Lower leg skin (tissue), 3 donors: Measurements from ENCODE around the gene SNX5.

Experiments
- POLR2A ChIP-seq, 2 donors: fragments of 450-650 bp; IDR thresholded peaks; one replicate each; pipeline ENCODE4 v1.6.1; 2016 to 2017; ENCODE audit warnings: antibody characterized with exemption in 2 of 2, mild to moderate bottlenecking in 1 of 2, moderate library complexity in 1 of 2
- TF ChIP-seq, protein P1 (sequence below), 3 donors: fragments of 450-650 bp; IDR thresholded peaks; one replicate each; pipeline ENCODE4 v1.5.1; 2016; ENCODE audit warnings: antibody characterized with exemption in 3 of 3, mild to moderate bottlenecking in 3 of 3, moderate library complexity in 2 of 3

- TF ChIP-seq POLR2A (IDR thresholded peaks at IDR 0.05) = no peak
- TF ChIP-seq, protein P1, sequence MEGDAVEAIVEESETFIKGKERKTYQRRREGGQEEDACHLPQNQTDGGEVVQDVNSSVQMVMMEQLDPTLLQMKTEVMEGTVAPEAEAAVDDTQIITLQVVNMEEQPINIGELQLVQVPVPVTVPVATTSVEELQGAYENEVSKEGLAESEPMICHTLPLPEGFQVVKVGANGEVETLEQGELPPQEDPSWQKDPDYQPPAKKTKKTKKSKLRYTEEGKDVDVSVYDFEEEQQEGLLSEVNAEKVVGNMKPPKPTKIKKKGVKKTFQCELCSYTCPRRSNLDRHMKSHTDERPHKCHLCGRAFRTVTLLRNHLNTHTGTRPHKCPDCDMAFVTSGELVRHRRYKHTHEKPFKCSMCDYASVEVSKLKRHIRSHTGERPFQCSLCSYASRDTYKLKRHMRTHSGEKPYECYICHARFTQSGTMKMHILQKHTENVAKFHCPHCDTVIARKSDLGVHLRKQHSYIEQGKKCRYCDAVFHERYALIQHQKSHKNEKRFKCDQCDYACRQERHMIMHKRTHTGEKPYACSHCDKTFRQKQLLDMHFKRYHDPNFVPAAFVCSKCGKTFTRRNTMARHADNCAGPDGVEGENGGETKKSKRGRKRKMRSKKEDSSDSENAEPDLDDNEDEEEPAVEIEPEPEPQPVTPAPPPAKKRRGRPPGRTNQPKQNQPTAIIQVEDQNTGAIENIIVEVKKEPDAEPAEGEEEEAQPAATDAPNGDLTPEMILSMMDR (IDR thresholded peaks at IDR 0.05) = no peak
Observed at GRCh38 chr20:17985388-17986018, 16.9 kb upstream of the SNX5 start.
